Thymus (tissue), 11 donors: ENCODE measurements around the gene ISG20L2. TPM values are rescaled to one million over a fixed set of nuclear protein-coding genes. Genes with fewer than 3 reads are reported as not detected.
"Not testable (repeated sequence)": the region's sequence is repeated elsewhere in the genome, so short reads cannot be mapped to it uniquely, and the experiment has no call there.

Source experiments
- DNase-seq, 9 donors: peaks; one replicate each; pipeline ENCODE4 v3.0.0-alpha.2; 2013; ENCODE audit warnings: low spot score in 9 of 9, low read depth in 6 of 9, missing footprints in 1 of 9
- H3K27ac ChIP-seq, 2 donors: one replicate each; pipeline ENCODE4 v1.5.1; 2013; ENCODE audit warnings: control low read depth in 1 of 2, low read depth in 1 of 2, low read length in 1 of 2, mild to moderate bottlenecking in 1 of 2, moderate library complexity in 1 of 2
- H3K27me3 ChIP-seq, 2 donors: one replicate each; pipeline ENCODE4 v1.5.1; 2013; ENCODE audit warnings: low read length in 1 of 2; ENCODE audit not compliant: control insufficient read depth in 2 of 2, insufficient read depth in 1 of 2
- H3K36me3 ChIP-seq, 2 donors: one replicate each; pipeline ENCODE4 v1.5.1; 2013; ENCODE audit warnings: low read length in 1 of 2, mild to moderate bottlenecking in 1 of 2, moderate library complexity in 1 of 2; ENCODE audit not compliant: control insufficient read depth in 2 of 2, insufficient read depth in 2 of 2
- H3K4me1 ChIP-seq, 2 donors: one replicate each; pipeline ENCODE4 v1.5.1; 2013; ENCODE audit warnings: low read length in 2 of 2; ENCODE audit not compliant: control insufficient read depth in 2 of 2, insufficient read depth in 2 of 2
- H3K4me3 ChIP-seq, 2 donors: one replicate each; pipeline ENCODE4 v1.5.1; 2013; ENCODE audit warnings: low read length in 2 of 2, control low read depth in 1 of 2, mild to moderate bottlenecking in 1 of 2
- H3K9me3 ChIP-seq, 2 donors: one replicate each; pipeline ENCODE4 v1.5.1; 2013; ENCODE audit warnings: low read length in 1 of 2, mild to moderate bottlenecking in 1 of 2; ENCODE audit not compliant: control insufficient read depth in 2 of 2, insufficient read depth in 1 of 2
- WGBS: extraction: QIAGEN DNeasy Blood & Tissue Kit; methylation state at CpG from one replicate; pipeline ENCODE4 v1.1.7; 2013; 5-methylcytosine and 5-hydroxymethylcytosine counted together
- polyA plus RNA-seq: library from polyadenylated mRNA; stranded (reverse); fragments of 200-250 nt; gene quantifications from one replicate; pipeline ENCODE4 v1.2.3, GENCODE V29; 2013
- total RNA-seq: library from RNA; stranded (reverse); fragments of 120-200 nt; gene quantifications from one replicate; pipeline ENCODE4 v1.2.4, GENCODE V29; 2013
- donor health status: healthy.

The ISG20L2 gene
- total and polyA plus RNA-seq, 2 donors: 12.0 to 14.1 TPM

DNA sequence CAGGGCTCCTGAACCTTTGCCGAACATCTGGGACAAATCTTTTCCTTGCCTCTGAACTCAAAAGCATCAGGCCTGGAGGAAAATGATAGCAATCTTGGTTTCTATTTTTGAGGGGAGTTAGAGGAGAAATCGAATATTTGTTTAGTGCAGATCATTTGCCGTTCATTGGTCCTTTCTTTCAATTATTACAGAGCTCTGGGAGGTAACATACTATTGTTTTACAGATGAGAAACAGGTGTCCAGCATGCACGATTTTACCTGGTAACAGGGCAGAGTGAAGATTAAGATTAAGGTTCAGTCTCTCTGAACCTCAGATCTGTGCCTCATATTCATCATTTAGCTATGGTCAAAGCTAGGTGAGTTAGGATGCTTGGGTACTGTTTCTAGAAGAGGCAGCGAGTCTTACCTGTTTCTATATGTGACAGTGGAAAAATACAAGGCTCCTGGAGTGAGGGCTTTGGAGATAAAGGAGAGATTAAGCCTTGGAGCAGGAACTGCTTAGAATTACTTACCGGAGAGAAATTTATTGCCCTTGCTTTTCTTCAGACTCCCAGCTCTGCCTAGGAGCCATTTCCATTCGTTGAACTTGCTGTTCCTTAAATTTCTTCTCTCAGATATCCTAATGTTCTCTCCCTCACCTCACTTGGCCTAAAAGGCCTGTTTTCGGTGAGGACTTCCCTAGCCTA, 40.2 kb upstream of the ISG20L2 start:
- H3K27ac ChIP-seq: no peak overlapping the region
- H3K9me3 ChIP-seq: no peaks in the 10 kb centered on the region
- H3K4me3 ChIP-seq: peak overlapping the region; percentile 83 to 91
- WGBS: 41% methylated on average over 8 of the region's 8 CpGs
- H3K36me3 ChIP-seq: peaks cover 5 to 21% of the 10 kb centered on the region in 2 donors
- peaks cover 16 to 31% of the 10 kb centered on the region in 2 donors for H3K4me1 ChIP-seq
- H3K27me3 ChIP-seq: no peaks in the 10 kb centered on the region
- no peak for DNase-seq

DNA sequence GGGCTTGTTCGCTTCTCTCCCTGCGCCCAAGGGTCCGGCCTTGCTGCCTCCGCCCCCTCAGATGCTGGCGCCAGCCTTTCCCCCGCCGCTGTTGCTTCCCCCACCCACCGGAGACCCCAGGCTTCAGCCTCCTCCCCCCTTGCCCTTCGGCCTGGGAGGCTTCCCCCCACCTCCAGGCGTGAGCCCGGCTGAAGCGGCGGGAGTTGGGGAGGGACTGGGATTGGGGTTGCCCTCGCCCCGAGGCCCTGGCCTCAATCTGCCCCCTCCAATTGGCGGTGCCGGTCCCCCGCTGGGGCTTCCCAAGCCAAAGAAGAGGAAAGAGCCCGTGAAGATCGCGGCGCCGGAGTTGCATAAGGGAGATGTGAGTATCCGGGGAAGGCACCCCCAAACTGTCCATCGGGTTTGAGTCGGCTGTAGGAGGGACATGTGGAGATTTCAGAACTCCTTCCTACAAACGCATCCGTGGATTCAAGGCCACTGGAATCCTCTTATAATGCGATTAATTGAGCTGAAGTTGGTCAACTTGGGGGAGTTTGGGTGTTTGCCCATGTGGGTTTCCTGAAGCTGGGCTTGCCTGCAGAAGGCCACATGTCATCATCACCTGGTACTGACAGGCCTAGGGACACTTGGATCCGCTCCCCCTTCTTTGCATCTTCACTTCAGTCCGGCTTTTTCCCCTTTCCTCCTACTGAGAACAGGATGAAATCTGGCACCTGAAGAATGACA, 39.5 kb upstream of the ISG20L2 start:
- Histone ChIP-seq H3K36me3 (peaks cover 3 to 21% of the 10 kb centered on the region in 2 donors), H3K4me1 (peaks cover 16 to 31% of the 10 kb centered on the region in 2 donors), H3K27ac (peak overlapping the region; percentile 93 to 95), H3K4me3 (peak overlapping the region; percentile 83 to 91), H3K27me3 (no peaks in the 10 kb centered on the region), H3K9me3 (no peaks in the 10 kb centered on the region)
- WGBS: 2% methylated on average over 31 of the region's 31 CpGs
- peak in 1 of 9 donors; percentile 52 for DNase-seq

DNA sequence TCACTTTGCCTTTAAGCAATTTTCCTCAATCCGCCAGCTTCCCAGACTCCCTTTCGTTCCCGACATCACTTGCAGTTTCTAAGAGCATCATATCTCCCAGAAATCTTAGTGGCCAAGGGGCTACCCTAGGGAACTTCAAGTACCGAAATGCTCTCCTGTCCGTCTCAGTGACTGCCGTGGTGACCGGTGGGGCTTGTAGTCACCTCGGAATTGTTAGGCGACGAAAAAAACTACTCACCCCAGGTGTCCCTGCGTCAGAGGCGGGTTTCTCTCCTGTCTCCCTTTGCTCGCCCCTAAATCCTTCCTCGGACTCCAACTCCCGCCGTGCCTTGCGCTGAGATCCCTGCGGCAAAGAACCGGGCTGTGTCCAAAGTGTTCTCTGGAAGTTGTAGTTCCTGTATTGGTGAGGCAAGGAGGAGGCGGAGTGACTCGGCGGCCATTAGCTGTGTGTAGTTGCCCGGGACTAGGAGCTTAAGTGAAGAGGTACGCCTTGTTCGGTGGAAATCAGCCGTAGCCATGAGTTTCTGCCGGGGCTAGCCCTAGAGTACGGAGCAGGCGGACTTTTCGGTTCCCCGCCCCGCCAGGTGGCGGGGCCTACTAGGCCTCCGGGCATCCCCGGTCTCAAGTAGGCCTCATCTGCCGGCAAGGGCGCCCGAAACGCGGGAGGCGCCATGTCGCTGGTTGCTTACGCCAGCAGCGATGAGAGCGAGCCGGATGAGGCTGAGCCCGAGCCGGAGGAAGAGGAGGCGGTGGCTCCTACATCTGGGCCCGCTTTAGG, 38.7 kb upstream of the ISG20L2 start, which contains the start of gene PRCC:
PRCC (plus strand) TSS at position 435 of the 778 bp plus-strand sequence; CDS start at position 672, 237 bp downstream.
- Histone ChIP-seq H3K4me1 (peaks cover 16 to 31% of the 10 kb centered on the region in 2 donors), H3K4me3 (peak within 1 kb of the TSS; percentile 83 to 91), H3K36me3 (peaks cover 0 to 18% of the 10 kb centered on the region in 2 donors), H3K27ac (peak within 1 kb of the TSS; percentile 93 to 95), H3K27me3 (no peaks in the 10 kb centered on the region), H3K9me3 (no peaks in the 10 kb centered on the region)
- peak; percentile 96 to 99 (median 99) for DNase-seq
- under 1% methylated on average over 50 of the region's 50 CpGs for WGBS

DNA sequence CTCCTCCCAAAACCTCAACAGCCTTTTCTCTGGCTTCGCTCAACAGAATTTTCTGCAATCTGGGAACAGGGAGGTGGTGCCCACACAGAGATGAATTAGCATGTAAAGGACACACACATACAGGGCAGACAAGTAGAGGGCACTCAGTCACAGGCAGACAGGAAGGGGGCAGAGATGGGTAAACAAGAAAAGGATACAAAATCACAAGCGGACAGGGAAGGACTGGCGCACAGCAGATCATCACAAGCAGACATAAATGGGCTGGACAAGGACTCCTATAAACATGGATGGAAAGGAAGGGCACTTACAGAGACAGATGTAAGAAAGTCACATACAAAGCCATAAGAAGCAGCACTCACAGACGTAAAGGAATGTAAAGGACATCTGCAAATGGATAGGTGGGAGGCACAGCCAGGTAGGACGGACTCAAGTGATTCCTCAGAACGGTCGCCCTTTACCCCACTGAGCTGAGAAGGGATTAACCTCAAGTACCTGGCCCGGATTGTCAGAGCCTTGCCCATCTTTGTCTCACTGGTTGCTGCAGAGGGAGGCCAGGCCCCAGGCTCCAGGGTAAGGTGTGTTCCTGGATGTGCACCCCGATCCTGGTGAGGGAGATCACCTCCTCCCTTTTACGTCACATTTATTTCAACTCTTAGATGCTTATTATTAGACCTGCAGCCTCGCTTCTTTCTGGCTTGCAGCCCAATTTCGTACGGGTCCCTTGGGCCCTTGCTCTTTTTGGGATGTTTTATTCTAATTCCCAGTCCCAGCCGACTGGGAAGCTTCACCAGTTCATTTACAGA, 37.9 kb upstream of the ISG20L2 start:
- Histone ChIP-seq H3K4me1 (peaks cover 16 to 31% of the 10 kb centered on the region in 2 donors), H3K36me3 (peaks cover 0 to 15% of the 10 kb centered on the region in 2 donors), H3K27ac (peak overlapping the region; percentile 66 to 85), H3K4me3 (peak overlapping the region; percentile 77 to 83), H3K9me3 (no peaks in the 10 kb centered on the region), H3K27me3 (no peaks in the 10 kb centered on the region)
- DNase-seq: peak in 1 of 9 donors; percentile 19
- WGBS: 13% methylated on average over 14 of the region's 14 CpGs

DNA sequence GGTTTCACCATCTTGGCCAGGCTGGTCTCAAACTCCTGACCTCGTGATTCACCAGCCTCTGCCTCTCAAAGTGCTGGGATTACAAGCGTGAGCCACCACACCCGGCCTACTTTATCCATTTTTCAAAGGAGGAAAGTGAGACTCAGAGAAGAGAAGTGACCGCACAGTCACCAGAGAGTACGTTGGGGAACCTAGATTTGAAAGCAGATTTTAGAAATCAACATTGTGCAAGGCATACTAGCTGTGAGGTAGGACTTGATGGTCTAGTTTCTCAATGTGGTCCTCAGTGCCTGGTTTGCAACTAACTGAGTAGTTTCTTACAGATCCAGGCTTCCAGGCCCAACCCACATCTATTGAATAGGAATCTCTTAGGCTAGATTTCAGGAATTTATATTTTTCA, 37.1 kb upstream of the ISG20L2 start:
- no peak for DNase-seq
- no peak overlapping the region for H3K4me3 ChIP-seq
- no peak overlapping the region for H3K27ac ChIP-seq
- H3K36me3 ChIP-seq: peaks cover 0 to 7% of the 10 kb centered on the region in 2 donors
- H3K9me3 ChIP-seq: no peaks in the 10 kb centered on the region
- no peaks in the 10 kb centered on the region for H3K27me3 ChIP-seq
- H3K4me1 ChIP-seq: peaks cover 20 to 30% of the 10 kb centered on the region in 2 donors
- WGBS: 91% methylated on average over 5 of the region's 5 CpGs

DNA sequence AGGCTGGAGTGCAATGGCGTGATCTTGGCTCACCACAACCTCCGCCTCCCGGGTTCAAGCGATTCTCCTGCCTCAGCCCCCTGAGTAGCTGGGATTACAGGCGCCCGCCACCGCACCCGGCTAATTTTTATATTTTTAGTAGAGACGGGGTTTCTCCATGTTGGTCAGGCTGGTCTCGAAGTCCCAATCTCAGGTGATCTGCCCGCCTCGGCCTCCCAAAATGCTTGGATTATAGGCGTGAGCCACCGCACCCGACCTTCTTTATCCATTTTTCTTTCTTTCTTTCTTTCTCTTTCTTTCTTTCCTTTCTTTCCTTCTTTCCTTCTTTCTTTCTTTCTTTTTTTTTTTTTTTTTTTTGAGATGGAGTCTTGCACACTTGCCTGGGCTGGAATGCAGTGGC, 36.6 kb upstream of the ISG20L2 start:
- WGBS: 96% methylated on average over 15 of the region's 15 CpGs
- DNase-seq, H3K36me3 ChIP-seq, H3K27ac ChIP-seq, H3K4me3 ChIP-seq, H3K9me3 ChIP-seq, H3K27me3 ChIP-seq: not testable (repeated sequence)
- peaks cover 25 to 33% of the 10 kb centered on the region in 2 donors for H3K4me1 ChIP-seq

DNA sequence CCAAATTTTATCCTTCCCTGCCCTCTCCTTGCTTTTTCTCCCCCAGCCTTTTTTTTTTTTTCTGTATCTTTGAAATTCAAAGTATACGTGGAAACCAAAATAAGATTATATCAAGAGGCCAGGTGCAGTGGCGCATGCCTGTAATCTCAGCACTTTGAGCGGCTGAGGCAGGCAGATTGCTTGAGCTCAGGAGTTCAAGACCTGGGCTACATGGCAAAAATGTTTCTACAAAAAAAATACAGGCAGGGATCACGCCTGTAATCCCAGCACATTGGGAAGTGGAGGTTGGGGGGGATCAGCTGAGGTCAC, 32.2 kb upstream of the ISG20L2 start:
- Histone ChIP-seq H3K36me3 (no peaks in the 10 kb centered on the region), H3K9me3 (no peaks in the 10 kb centered on the region), H3K4me3 (no peak overlapping the region), H3K27ac (no peak overlapping the region), H3K4me1 (peaks cover 11 to 14% of the 10 kb centered on the region in 2 donors), H3K27me3 (no peaks in the 10 kb centered on the region)
- 25% methylated on average over 4 of the region's 4 CpGs for WGBS
- peak in 1 of 9 donors; percentile 49 for DNase-seq

DNA sequence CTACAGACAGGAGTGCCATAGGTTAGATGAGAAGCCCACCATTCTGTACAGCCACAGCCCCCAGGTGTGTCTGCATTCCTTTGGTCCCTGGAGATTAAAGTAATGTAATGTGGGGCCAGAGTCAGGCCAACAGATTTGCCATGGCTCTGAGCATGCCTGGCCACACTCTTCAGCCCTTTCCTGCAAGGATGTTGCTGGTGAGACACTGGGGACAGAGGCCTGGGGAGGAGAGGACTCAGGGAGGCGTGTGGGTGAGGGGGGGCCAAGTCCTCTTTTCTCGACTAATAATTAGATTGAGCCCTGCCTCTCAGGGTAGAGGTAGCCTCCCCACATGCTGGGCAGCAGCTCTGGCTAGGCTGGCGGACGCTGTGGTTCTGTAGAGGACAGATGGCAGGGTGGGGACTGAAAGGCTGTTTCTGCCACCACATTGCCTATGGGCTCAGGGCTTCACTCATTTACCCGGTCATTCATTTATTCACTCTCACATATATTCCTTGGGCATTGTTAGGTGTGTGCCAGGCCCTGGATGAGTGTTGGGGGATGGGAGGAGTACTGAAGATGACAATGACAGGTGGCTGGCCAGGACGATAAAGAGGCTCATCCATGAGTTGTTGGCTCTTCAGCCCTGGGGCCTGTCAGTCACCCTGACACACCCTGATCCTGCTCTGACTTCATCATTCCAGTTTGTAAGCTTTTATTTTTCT, 31.7 kb upstream of the ISG20L2 start:
- H3K4me1 ChIP-seq: peaks cover 11 to 12% of the 10 kb centered on the region in 2 donors
- 82% methylated on average over 6 of the region's 6 CpGs for WGBS
- DNase-seq: no peak

More for the DNA sequence above, 31.7 kb upstream of the ISG20L2 start:
- Histone ChIP-seq H3K27me3 (no peaks in the 10 kb centered on the region), H3K27ac (no peak overlapping the region), H3K4me3 (no peak overlapping the region), H3K36me3 (no peaks in the 10 kb centered on the region), H3K9me3 (no peaks in the 10 kb centered on the region)
